Heart right ventricle (tissue), 16 donors: ENCODE data around the gene TRAPPC14. TPM values are rescaled to one million over a fixed set of nuclear protein-coding genes. Genes with fewer than 3 reads are reported as not detected.
"Not testable (repeated sequence)": the region's sequence is repeated elsewhere in the genome, so short reads cannot be mapped to it uniquely, and the experiment has no call there.

ENCODE experiments used
- ATAC-seq, 8 donors: fragments of 200-7000 bp; cut with Tn5 transposase; one replicate each; pipeline ENCODE4 v1.9.1; 2020; ENCODE audit warnings: mild to moderate bottlenecking in 8 of 8, moderate library complexity in 8 of 8, moderate number of reproducible peaks in 1 of 8
- DNase-seq, 2 donors: peaks; one replicate each; pipeline ENCODE4 v3.0.0-alpha.2; 2020
- H3K27ac ChIP-seq, 10 donors: fragments of 200-600 bp; sonication (generic) in 2 of 10; one replicate each; pipeline versions ENCODE4 v1.5.0 to v1.8.0; 2020 to 2022; ENCODE audit warnings: mild to moderate bottlenecking in 3 of 10
- H3K27me3 ChIP-seq, 7 donors: fragments of 200-600 bp; one replicate each; pipeline ENCODE4 v1.8.0; 2021 to 2022; ENCODE audit warnings: mild to moderate bottlenecking in 2 of 7
- H3K36me3 ChIP-seq, 9 donors: fragments of 200-600 bp; sonication (generic) in 1 of 9; one replicate each; pipeline versions ENCODE4 v1.5.0 to v1.8.0; 2020 to 2022; ENCODE audit warnings: mild to moderate bottlenecking in 2 of 9
- H3K4me1 ChIP-seq, 9 donors: fragments of 200-600 bp; sonication (generic) in 1 of 9; one replicate each; pipeline versions ENCODE4 v1.5.0 to v1.8.0; 2020 to 2022; ENCODE audit warnings: mild to moderate bottlenecking in 4 of 9
- H3K4me3 ChIP-seq, 10 donors: fragments of 200-600 bp; sonication (generic) in 2 of 10; one replicate each; pipeline versions ENCODE4 v1.5.0 to v1.8.0; 2020 to 2022; ENCODE audit warnings: mild to moderate bottlenecking in 7 of 10, moderate library complexity in 2 of 10
- H3K9me3 ChIP-seq, 11 donors: fragments of 200-600 bp in 10 of 11; sonication (generic) in 2 of 11; one replicate each; pipeline versions ENCODE4 v1.5.0 to v1.8.0; 2013 to 2022; ENCODE audit warnings: mild to moderate bottlenecking in 2 of 11, control low read depth in 1 of 11, moderate library complexity in 1 of 11
- WGBS, 2 donors: extraction: QIAGEN DNeasy Blood & Tissue Kit; methylation state at CpG; one replicate each; pipeline ENCODE4 v1.1.7; 2013; ENCODE audit warnings: inconsistent platforms in 1 of 2; 5-methylcytosine and 5-hydroxymethylcytosine counted together
- intact Hi-C, 10 donors: fragments of 100-400 bp; cut with DNase I; formaldehyde crosslinking; loops; one replicate each; pipeline versions ENCODE4 v1.11.1 to v1.14.2; 2022
- polyA plus RNA-seq, 2 donors: library from polyadenylated mRNA; stranded (reverse); fragments of 200-250 nt; gene quantifications; one replicate each; pipeline ENCODE4 v1.2.3, GENCODE V29; 2013
- total RNA-seq, 10 donors: library from RNA; stranded (reverse); fragmentation: NEBNext Ultra II Directional in 3 of 10; extraction: Animal tissue kit (Norgen Biotek cat#: 25700) in 3 of 10; gene quantifications; one replicate each; pipeline versions ENCODE4 v1.2.1 to v1.2.4, GENCODE V29; 2021 to 2023
- TF ChIP-seq, protein P1 (sequence below), 9 donors: fragments of 200-600 bp; sonication (generic) in 2 of 9; IDR thresholded peaks; one replicate each; pipeline versions ENCODE4 v1.5.0 to v1.8.0; 2021 to 2022; ENCODE audit warnings: antibody characterized with exemption in 9 of 9, mild to moderate bottlenecking in 5 of 9, moderate library complexity in 1 of 9
- donor health status: Arrhythmogenic right ventricular cardiomyopathy.
- donor health status: ischemic (EF 13 %, LVEDD 7.1; RV severe dilation, severe dysfunction).
- donor health status: healthy with polysubstance abuse.
- donor health status: DM: no; HTN: yes; CAD: no.
- donor health status: DM: no; HTN: no; CAD: no.
- donor health status: ischemic (EF 25% LVEDD 6.9; RV normal size, moderate dysfunction).
- donor health status: ischemic (EF 25% LVEDD 5.7; RV mildly dilated, moderate dysfunction).
- donor health status: healthy.
- donor health status: DM: yes; HTN: yes; CAD: no.
- donor health status: Ischemic cardiomyopathy.
- donor health status: ischemic (EF 35%, LVEDD 5.7; RV mildly dilated, moderate dysfunction).
- donor health status: nonischemic (EF 11% LVEDD 7.7; RV severe dilation, severe dysfunction).
- donor health status: DM: yes; HTN: yes; CAD: no.
- donor health status: PGD.
- donor health status: ischemic (EF 29% LVEDD 5.4; RV normal size, mild dysfunction).
- donor health status: nonischemic (EF 23%, LVEDD 6.1; RV moderate dilation, normal function).

Gene TRAPPC14
- total and polyA plus RNA-seq, 12 donors: 3.9 to 17.5 (median 7.7) TPM

DNA sequence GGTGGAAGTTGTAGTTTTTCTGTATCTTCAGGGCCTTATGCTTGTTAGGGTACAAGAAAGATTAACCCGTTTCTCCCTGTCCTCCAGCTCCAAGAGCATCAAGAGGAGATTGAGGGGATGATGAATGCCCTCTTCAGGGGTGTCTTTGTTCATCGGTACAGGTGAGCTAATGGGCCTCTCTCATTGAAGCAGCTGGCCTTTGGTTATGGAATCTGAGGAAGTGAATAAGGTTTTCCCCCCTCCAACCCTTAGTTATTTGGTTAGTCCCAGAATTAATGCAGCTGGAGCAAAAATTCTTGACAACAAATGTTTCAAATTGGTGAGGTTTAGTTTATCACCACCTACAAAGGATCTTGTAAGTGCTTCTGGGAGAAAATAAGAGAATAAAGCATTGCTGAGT is 36.7 kb upstream of the TRAPPC14 start:
- H3K27me3 ChIP-seq: peaks cover 0 to 6% (median 0%) of the 10 kb centered on the region in 7 donors
- intact Hi-C loops: no loop called here
- ATAC-seq: no peak
- TF ChIP-seq, protein P1, sequence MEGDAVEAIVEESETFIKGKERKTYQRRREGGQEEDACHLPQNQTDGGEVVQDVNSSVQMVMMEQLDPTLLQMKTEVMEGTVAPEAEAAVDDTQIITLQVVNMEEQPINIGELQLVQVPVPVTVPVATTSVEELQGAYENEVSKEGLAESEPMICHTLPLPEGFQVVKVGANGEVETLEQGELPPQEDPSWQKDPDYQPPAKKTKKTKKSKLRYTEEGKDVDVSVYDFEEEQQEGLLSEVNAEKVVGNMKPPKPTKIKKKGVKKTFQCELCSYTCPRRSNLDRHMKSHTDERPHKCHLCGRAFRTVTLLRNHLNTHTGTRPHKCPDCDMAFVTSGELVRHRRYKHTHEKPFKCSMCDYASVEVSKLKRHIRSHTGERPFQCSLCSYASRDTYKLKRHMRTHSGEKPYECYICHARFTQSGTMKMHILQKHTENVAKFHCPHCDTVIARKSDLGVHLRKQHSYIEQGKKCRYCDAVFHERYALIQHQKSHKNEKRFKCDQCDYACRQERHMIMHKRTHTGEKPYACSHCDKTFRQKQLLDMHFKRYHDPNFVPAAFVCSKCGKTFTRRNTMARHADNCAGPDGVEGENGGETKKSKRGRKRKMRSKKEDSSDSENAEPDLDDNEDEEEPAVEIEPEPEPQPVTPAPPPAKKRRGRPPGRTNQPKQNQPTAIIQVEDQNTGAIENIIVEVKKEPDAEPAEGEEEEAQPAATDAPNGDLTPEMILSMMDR (IDR thresholded peaks at IDR 0.05): no peak
- WGBS, 2 donors: 77 to 81% methylated on average over 2 of the region's 2 CpGs
- no peaks in the 10 kb centered on the region for H3K36me3 ChIP-seq
- no peaks in the 10 kb centered on the region for H3K9me3 ChIP-seq
- peaks cover 0 to 20% (median 0%) of the 10 kb centered on the region in 9 donors for H3K4me1 ChIP-seq
- DNase-seq: no peak
- H3K4me3 ChIP-seq: no peak overlapping the region
- H3K27ac ChIP-seq: no peak overlapping the region

DNA sequence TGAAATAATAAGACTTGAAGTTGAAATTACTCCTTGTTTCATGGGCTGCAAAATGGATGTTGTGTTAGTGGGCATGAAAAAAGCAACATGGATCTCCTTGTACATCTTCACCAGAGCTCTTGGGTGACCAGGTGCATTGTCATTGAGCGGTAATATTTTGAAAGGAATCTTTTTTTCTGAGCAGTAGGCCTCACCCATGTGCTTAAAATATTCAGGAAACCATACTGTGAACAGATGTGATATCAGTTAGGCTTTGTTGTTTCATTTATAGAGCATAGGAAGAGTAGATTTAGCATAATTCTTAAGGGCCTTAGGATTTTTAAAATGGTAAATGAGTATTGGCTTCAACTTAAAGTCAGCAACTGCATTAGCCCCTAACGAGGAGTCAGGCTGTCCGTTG is 34.4 kb upstream of the TRAPPC14 start:
- Histone ChIP-seq H3K9me3 (no peaks in the 10 kb centered on the region), H3K4me3 (no peak overlapping the region), H3K4me1 (peaks cover 0 to 24% (median 0%) of the 10 kb centered on the region in 9 donors), H3K27ac (no peak overlapping the region), H3K36me3 (no peaks in the 10 kb centered on the region), H3K27me3 (peaks cover 0 to 6% (median 0%) of the 10 kb centered on the region in 7 donors)
- TF ChIP-seq, protein P1 (IDR thresholded peaks at IDR 0.05): no peak
- ATAC-seq (no peak), DNase-seq (no peak)
- intact Hi-C loops: no loop called here
- WGBS, 2 donors: 75 to 87% methylated on average over 3 of the region's 3 CpGs

DNA sequence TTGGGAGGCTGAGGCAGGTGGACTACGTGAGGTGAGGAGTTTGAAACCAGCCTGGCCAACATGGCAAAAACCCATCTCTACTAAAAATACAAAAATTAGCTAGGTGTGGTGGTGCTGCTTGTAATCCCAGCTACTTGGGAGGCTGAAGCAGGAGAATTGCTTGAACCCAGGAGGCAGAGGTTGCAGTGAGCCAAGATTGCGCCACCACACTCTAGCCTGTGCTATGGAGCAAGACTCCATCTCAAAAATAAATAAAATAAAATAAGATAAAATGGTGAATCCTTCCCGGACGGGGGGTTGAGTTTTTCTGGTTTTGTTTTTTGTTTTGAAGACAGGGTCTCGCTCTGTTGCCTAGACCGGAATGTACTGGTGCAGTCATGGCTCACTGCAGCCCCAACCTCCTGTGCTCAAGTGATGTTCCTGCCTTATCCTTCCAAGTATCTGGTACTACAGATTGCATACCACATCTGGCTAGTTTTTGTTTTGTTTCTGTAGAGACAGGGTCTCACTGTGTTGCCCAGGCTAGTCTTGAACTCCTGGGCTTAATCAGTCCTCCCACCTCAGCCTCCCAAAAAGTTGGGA is 33.8 kb upstream of the TRAPPC14 start:
- ATAC-seq, H3K27me3 ChIP-seq, intact Hi-C loops, H3K9me3 ChIP-seq, H3K36me3 ChIP-seq, H3K4me3 ChIP-seq, DNase-seq, H3K27ac ChIP-seq: not testable (repeated sequence)
- H3K4me1 ChIP-seq: peaks cover 0 to 24% (median 0%) of the 10 kb centered on the region in 9 donors
- 95 to 97% methylated on average over 6 of the region's 6 CpGs for WGBS, 2 donors

DNA sequence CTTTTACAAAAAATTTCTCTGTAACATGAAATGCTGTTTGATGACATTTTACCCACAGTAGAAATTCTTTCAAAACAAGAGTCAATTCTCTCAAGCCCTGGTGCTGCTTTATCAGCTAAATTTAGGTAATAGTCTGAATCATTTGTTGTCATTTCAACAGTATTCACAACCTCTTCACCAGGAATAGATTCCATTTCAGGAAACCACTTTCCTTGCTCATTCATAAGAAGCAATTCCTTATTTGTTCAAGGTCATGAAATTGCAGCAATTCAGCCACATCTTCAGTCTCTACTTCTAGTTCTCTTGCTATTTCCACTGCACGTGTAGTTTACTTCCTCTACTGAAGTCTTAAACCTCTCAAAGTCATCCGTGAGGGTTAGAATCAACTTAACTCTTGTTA is 33.3 kb upstream of the TRAPPC14 start:
- peaks cover 0 to 24% (median 0%) of the 10 kb centered on the region in 9 donors for H3K4me1 ChIP-seq
- no peaks in the 10 kb centered on the region for H3K9me3 ChIP-seq
- H3K36me3 ChIP-seq: no peaks in the 10 kb centered on the region
- TF ChIP-seq, protein P1 (IDR thresholded peaks at IDR 0.05): no peak
- ATAC-seq (no peak), DNase-seq (no peak)
- no peak overlapping the region for H3K27ac ChIP-seq
- H3K27me3 ChIP-seq: peaks cover 0 to 6% (median 0%) of the 10 kb centered on the region in 7 donors
- intact Hi-C loops: no loop called here
- 63 to 66% methylated on average over 2 of the region's 2 CpGs for WGBS, 2 donors
- H3K4me3 ChIP-seq: no peak overlapping the region

DNA sequence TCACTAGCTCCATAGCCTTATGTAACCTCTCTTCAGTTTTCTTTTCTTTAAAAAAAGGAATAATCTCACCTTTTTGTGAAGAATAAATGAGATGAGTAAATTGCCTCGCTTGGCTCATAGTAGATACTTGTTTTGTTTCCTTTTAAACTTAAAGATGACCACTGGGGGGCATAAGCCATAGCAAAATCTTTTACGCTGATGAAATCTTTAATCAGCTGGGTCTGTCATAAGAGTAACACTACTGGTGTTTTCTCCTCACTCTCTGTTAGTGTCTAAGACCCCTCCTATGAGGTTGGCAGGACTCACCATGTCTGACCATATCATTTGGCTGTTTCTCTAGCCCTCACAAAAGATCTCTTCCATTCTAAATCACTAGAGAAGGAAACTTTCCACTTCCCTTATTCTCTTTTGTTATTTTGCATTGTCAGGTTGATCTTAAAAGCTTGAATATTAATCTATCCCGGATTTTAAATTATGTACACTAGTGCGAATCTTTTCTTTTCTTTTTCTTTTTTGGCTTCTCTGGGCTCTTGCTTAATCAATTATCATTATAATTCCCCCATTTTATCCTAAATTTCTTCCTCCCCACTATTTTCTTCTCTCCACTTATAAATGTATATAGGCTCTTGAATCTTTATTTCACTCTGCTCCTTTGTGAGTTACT is 31.7 kb upstream of the TRAPPC14 start:
- intact Hi-C loops: no loop called here
- no peak for DNase-seq

More for the DNA sequence above, 31.7 kb upstream of the TRAPPC14 start:
- Histone ChIP-seq H3K27me3 (peaks cover 0 to 6% (median 0%) of the 10 kb centered on the region in 7 donors), H3K9me3 (no peaks in the 10 kb centered on the region), H3K36me3 (no peaks in the 10 kb centered on the region), H3K27ac (no peak overlapping the region), H3K4me3 (no peak overlapping the region), H3K4me1 (peaks cover 0 to 24% (median 0%) of the 10 kb centered on the region in 9 donors)
- TF ChIP-seq, protein P1 (IDR thresholded peaks at IDR 0.05): peak in 7 of 9 donors; percentile 16 to 49 (median 42)
- ATAC-seq: peak in 1 of 8 donors; percentile 20
- 70 to 71% methylated on average over 4 of the region's 4 CpGs for WGBS, 2 donors
